Kidney epithelial cell (primary cell): ENCODE results near the gene FAHD1. TPM values are rescaled to one million over a fixed set of nuclear protein-coding genes. Genes with fewer than 3 reads are reported as not detected.

Source experiments
- DNase-seq: peaks from one replicate; pipeline ENCODE4 v3.0.0-alpha.2; 2010; ENCODE audit warnings: low read depth
- H3K27me3 ChIP-seq: 2 replicates; pipeline ENCODE4 v1.6.0; 2011; ENCODE audit warnings: low read length; ENCODE audit not compliant: control insufficient read depth, insufficient read depth
- H3K36me3 ChIP-seq: 2 replicates; pipeline ENCODE4 v1.5.1; 2011; ENCODE audit warnings: low read length; ENCODE audit not compliant: control insufficient read depth, insufficient read depth
- H3K4me3 ChIP-seq: 2 replicates; pipeline ENCODE4 v1.5.1; 2011; ENCODE audit warnings: low read depth, mild to moderate bottlenecking, control low read depth, low read length
- CTCF ChIP-seq: IDR thresholded peaks from 2 replicates; pipeline ENCODE4 v1.5.1; 2011; ENCODE audit warnings: mild to moderate bottlenecking, moderate library complexity, low read length, control low read depth, inconsistent platforms; ENCODE audit not compliant: insufficient read depth, poor library complexity, severe bottlenecking
- total RNA-seq: library from RNA; depleted of rRNA; stranded (reverse); fragments of >200 nt; gene quantifications from 2 replicates; pipeline ENCODE4 v1.2.3, GENCODE V29; 2015

Gene FAHD1
- total RNA-seq, 1 donor from 2014 or later = 59.7 TPM

DNA sequence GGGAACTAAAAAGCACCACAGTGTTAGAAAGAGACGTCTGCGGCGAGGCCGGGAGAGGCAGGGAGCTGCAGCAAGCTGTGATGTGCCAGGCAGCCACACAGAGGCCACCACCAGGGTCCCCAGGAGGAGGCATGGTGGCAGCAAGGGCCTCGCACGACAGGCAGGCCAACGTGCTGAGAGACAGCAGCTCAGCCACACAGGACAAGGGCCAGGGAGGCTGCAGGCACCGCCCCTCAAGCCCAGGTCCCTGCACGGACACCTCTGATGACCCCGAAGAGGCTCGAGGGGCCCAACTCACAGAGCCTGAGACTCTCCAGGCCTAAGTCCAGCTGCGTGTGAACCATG, 6.1 kb upstream of the FAHD1 start:
- no peak for TF ChIP-seq CTCF
- no peaks in the 10 kb centered on the region for H3K27me3 ChIP-seq
- no peak for DNase-seq
- H3K4me3 ChIP-seq = no peak overlapping the region
- H3K36me3 ChIP-seq = peaks cover 1% of the 10 kb centered on the region

DNA sequence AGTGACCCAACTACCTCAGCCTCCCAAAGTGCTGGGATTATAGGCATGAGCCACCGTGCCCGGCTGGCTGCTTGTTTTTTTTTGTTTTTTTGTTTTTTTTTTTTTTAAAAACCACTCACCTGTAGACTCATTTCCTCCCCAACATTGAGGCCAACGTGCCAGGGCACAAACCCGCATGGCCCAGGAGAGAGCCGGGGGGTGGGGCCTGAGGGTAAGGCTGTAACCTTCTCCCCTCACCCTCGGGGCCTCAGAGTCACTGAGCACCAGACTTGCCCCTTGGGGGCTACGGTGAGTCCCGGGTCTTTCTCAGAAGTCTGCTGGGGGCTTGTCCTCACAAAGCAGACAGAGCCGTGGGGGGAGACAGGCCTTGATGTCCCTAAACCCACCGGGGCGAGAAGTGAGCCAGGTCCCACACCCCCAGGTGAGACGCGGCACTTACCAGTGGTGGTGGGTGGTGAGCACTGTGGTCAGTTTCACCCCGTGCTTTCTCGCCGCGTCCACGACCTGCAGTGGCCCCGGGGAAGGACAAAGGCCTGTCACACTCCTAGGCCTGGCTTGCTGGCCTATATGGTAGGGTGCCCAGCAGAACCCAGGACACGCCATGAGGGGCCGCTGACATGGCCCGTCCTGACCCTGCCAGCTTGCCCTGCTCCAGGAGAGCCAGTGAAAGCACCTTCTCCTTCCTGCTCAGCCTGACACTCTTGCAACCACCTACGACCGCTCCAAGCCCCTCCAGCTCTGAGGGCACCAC, 5.0 kb upstream of the FAHD1 start:
- no peaks in the 10 kb centered on the region for H3K27me3 ChIP-seq
- H3K36me3 ChIP-seq = no peaks in the 10 kb centered on the region
- no peak for TF ChIP-seq CTCF
- no peak overlapping the region for H3K4me3 ChIP-seq
- no peak for DNase-seq

- no peak for TF ChIP-seq CTCF
- no peak for DNase-seq
- H3K36me3 ChIP-seq = no peaks in the 10 kb centered on the region
Observed at GRCh38 chr16:1822801-1823200, 4.2 kb upstream of the FAHD1 start.

DNA sequence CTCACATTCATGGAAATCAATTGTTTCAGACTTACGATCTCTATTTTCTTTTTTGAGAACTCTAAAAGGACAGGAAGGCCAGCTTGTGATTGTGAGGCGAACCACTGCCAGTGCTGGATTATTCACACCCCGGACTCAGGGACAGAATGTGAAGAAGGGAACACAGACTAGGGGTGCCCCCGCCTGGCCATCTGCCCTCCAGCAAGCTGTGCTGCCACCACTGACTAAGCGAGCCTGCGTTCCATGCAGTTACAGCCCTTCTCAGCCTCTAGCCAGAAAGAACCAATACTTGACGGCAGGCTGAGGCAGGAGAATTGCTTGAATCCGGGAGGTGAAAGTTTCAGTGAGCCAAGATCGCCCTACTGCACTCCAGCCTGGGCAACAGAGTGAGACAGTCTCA, 3.2 kb upstream of the FAHD1 start:
- peak; percentile 60 for TF ChIP-seq CTCF
- Histone ChIP-seq H3K27me3 (no peaks in the 10 kb centered on the region), H3K4me3 (no peak overlapping the region), H3K36me3 (no peaks in the 10 kb centered on the region)
- DNase-seq = no peak

More at GRCh38 chr16:1822801-1823200, 4.2 kb upstream of the FAHD1 start:
- no peaks in the 10 kb centered on the region for H3K27me3 ChIP-seq
- H3K4me3 ChIP-seq = no peak overlapping the region

DNA sequence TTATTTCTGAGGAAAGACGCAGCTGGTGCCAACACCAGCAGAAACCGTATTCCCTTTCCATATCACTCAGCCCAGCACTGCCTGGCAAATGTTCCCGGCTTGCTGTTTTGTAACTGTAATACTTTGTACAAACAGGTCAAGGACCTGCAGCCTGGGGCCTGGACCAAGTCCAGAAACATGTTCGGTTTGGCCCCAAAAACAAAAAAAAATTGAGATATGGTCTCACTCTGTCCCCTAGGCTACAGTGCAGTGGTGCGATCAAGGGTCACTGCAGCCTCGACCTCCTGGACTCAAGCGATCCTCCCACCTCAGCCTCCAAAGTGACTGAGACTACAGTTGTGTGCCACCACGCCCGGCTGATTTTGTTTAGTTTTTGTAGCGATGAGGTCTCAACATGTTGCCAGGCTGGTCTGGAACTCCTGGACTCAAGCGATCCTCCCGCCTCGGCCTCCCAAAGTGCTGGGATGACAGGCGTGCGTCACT, 1.6 kb upstream of the FAHD1 start:
- peak overlapping the region; percentile 94 for H3K4me3 ChIP-seq
- no peak for TF ChIP-seq CTCF
- no peaks in the 10 kb centered on the region for H3K36me3 ChIP-seq
- no peaks in the 10 kb centered on the region for H3K27me3 ChIP-seq
- DNase-seq = no peak
